HUES6 (cell line): ENCODE results near the gene RNF130.

Experiments
- H3K27ac ChIP-seq: 2 replicates; pipeline ENCODE4 v1.7.0; 2013; ENCODE audit warnings: low read depth, mild to moderate bottlenecking, low read length, inconsistent platforms
- H3K27me3 ChIP-seq: 2 replicates; pipeline ENCODE4 v1.6.1; 2013; ENCODE audit warnings: low read length; ENCODE audit not compliant: control insufficient read depth, insufficient read depth
- H3K36me3 ChIP-seq: 2 replicates; pipeline ENCODE4 v1.6.1; 2013; ENCODE audit warnings: low read length; ENCODE audit not compliant: control insufficient read depth, insufficient read depth
- H3K4me1 ChIP-seq: 2 replicates; pipeline ENCODE4 v1.6.1; 2013; ENCODE audit warnings: low read length; ENCODE audit not compliant: control insufficient read depth, insufficient read depth
- H3K4me3 ChIP-seq: 2 replicates; pipeline ENCODE4 v1.5.1; 2013; ENCODE audit warnings: low read depth, low read length
- H3K9ac ChIP-seq: one replicate; pipeline ENCODE4 v1.6.1; 2013; ENCODE audit warnings: mild to moderate bottlenecking, low read length
- H3K9me3 ChIP-seq: 2 replicates; pipeline ENCODE4 v1.6.1; 2013; ENCODE audit warnings: low read depth, low read length; ENCODE audit not compliant: control insufficient read depth, insufficient read depth

The RNF130 gene

GRCh38 chr5:180101451-180102105 is 30.0 kb upstream of the RNF130 start:
- Histone ChIP-seq H3K27ac (no peak overlapping the region), H3K27me3 (no peaks in the 10 kb centered on the region), H3K9me3 (peaks cover 9% of the 10 kb centered on the region), H3K36me3 (no peaks in the 10 kb centered on the region), H3K4me1 (no peaks in the 10 kb centered on the region), H3K9ac (no peak overlapping the region), H3K4me3 (no peak overlapping the region)

- no peaks in the 10 kb centered on the region for H3K36me3 ChIP-seq
- H3K9ac ChIP-seq = no peak overlapping the region
- no peak overlapping the region for H3K4me3 ChIP-seq
- H3K27ac ChIP-seq = no peak overlapping the region
- no peaks in the 10 kb centered on the region for H3K4me1 ChIP-seq
- H3K27me3 ChIP-seq = no peaks in the 10 kb centered on the region
- peaks cover 2% of the 10 kb centered on the region for H3K9me3 ChIP-seq
Measured at GRCh38 chr5:180100621-180101450, 29.3 kb upstream of the RNF130 start.

GRCh38 chr5:180099733-180100611 is 28.4 kb upstream of the RNF130 start:
- no peaks in the 10 kb centered on the region for H3K4me1 ChIP-seq
- no peak overlapping the region for H3K4me3 ChIP-seq
- no peaks in the 10 kb centered on the region for H3K36me3 ChIP-seq
- no peaks in the 10 kb centered on the region for H3K27me3 ChIP-seq
- H3K9ac ChIP-seq = no peak overlapping the region
- H3K27ac ChIP-seq = no peak overlapping the region
- H3K9me3 ChIP-seq = no peaks in the 10 kb centered on the region

GRCh38 chr5:180098991-180099732 is 27.6 kb upstream of the RNF130 start:
- H3K4me3 ChIP-seq = no peak overlapping the region
- H3K9me3 ChIP-seq = no peaks in the 10 kb centered on the region
- no peaks in the 10 kb centered on the region for H3K27me3 ChIP-seq
- no peaks in the 10 kb centered on the region for H3K4me1 ChIP-seq
- no peak overlapping the region for H3K9ac ChIP-seq
- H3K36me3 ChIP-seq = no peaks in the 10 kb centered on the region
- H3K27ac ChIP-seq = no peak overlapping the region

GRCh38 chr5:180098526-180098925 is 27.0 kb upstream of the RNF130 start:
- no peak overlapping the region for H3K4me3 ChIP-seq
- no peaks in the 10 kb centered on the region for H3K9me3 ChIP-seq
- no peak overlapping the region for H3K27ac ChIP-seq
- H3K27me3 ChIP-seq = no peaks in the 10 kb centered on the region
- H3K9ac ChIP-seq = no peak overlapping the region
- no peaks in the 10 kb centered on the region for H3K36me3 ChIP-seq
- H3K4me1 ChIP-seq = no peaks in the 10 kb centered on the region

GRCh38 chr5:180097926-180098325 is 26.4 kb upstream of the RNF130 start:
- H3K4me3 ChIP-seq = no peak overlapping the region
- no peaks in the 10 kb centered on the region for H3K36me3 ChIP-seq

GRCh38 chr5:180097163-180097894 is 25.8 kb upstream of the RNF130 start:
- H3K9me3 ChIP-seq = no peaks in the 10 kb centered on the region
- no peak overlapping the region for H3K9ac ChIP-seq
- no peaks in the 10 kb centered on the region for H3K27me3 ChIP-seq
- no peak overlapping the region for H3K27ac ChIP-seq
- H3K4me1 ChIP-seq = no peaks in the 10 kb centered on the region
- H3K4me3 ChIP-seq = no peak overlapping the region
- no peaks in the 10 kb centered on the region for H3K36me3 ChIP-seq

More at GRCh38 chr5:180097926-180098325, 26.4 kb upstream of the RNF130 start:
- Histone ChIP-seq H3K27ac (no peak overlapping the region), H3K9ac (no peak overlapping the region), H3K27me3 (no peaks in the 10 kb centered on the region), H3K9me3 (no peaks in the 10 kb centered on the region), H3K4me1 (no peaks in the 10 kb centered on the region)

GRCh38 chr5:180096616-180097015 is 25.1 kb upstream of the RNF130 start:
- no peak overlapping the region for H3K27ac ChIP-seq
- H3K36me3 ChIP-seq = no peaks in the 10 kb centered on the region
- H3K9ac ChIP-seq = no peak overlapping the region
- H3K27me3 ChIP-seq = no peaks in the 10 kb centered on the region
- H3K4me3 ChIP-seq = no peak overlapping the region
- H3K9me3 ChIP-seq = no peaks in the 10 kb centered on the region
- no peaks in the 10 kb centered on the region; the same call in 1 of the 2 replicates for H3K4me1 ChIP-seq

GRCh38 chr5:180095545-180095944 is 24.0 kb upstream of the RNF130 start:
- no peak overlapping the region for H3K4me3 ChIP-seq
- peaks cover 2% of the 10 kb centered on the region; the same call in 1 of the 2 replicates for H3K4me1 ChIP-seq
- H3K27me3 ChIP-seq = no peaks in the 10 kb centered on the region
- H3K9me3 ChIP-seq = no peaks in the 10 kb centered on the region
- H3K36me3 ChIP-seq = no peaks in the 10 kb centered on the region
- no peak overlapping the region for H3K27ac ChIP-seq
- no peak overlapping the region for H3K9ac ChIP-seq
